K562 (cell line): ENCODE data around the gene PODXL2. TPM values are rescaled to one million over a fixed set of nuclear protein-coding genes. Genes with fewer than 3 reads are reported as not detected.

Experiments used
- ATAC-seq: fragments of 200-7000 bp; cut with Tn5 transposase; 3 replicates; pipeline ENCODE4 v1.9.1; 2020; ENCODE audit warnings: moderate library complexity
- BruUV-seq: library from RNA; stranded (reverse); fragments of 400-500 nt; replicated peaks from 2 replicates; lab custom pipeline; 2021; lab: Mats Ljungman, UMichigan
- CTCF ChIA-PET: fragments of 300-600 bp; formaldehyde crosslinking; extraction: SDS; loops from one replicate; lab custom pipeline; 2021; ENCODE audit warnings: low intra/inter-chr PET ratio; lab: Yijun Ruan, JAX
- POLR2A ChIA-PET: fragments of 300-600, 350-650 bp; sonication (Branson Sonifier 250); formaldehyde crosslinking; extraction: SDS; loops from one replicate; lab custom pipeline; 2021; ENCODE audit warnings: antibody characterized with exemption, inconsistent platforms; lab: Yijun Ruan, JAX
- DNase-seq, 4 experiments: peaks; one replicate each; pipeline versions ENCODE4 v3.0.0 to v3.0.0-alpha.2; 2011 to 2018; ENCODE audit warnings: low spot score in 3 of 4, mixed read lengths in 3 of 4; ENCODE audit errors: extremely low read depth in 1 of 4
- FAIRE-seq: peaks from 2 replicates; lab custom pipeline; 2011; peaks lifted over from hg19 to GRCh38; lab: Jason Lieb, UNC
- H2AFZ ChIP-seq: 2 replicates; pipeline ENCODE4 v1.6.0; 2011; ENCODE audit warnings: low read depth, low read length, control low read depth, inconsistent platforms
- H3K27ac ChIP-seq: fragments of 200-600 bp; 3 replicates; pipeline ENCODE4 v1.8.0; 2011; ENCODE audit warnings: low read depth, mild to moderate bottlenecking, control low read depth, inconsistent platforms, low read length, moderate library complexity, mixed read lengths; ENCODE audit errors: extremely low read depth
- H3K27me3 ChIP-seq, 2 experiments: fragments of 300-600 bp in 1 of 2; 2 replicates in 1 of 2; 3 replicates in 1 of 2; pipeline versions ENCODE4 v1.6.0 to v1.8.0; 2011; ENCODE audit warnings: inconsistent platforms in 2 of 2, low read length in 2 of 2, mild to moderate bottlenecking in 1 of 2, mixed read lengths in 1 of 2, moderate library complexity in 1 of 2; ENCODE audit not compliant: control insufficient read depth in 2 of 2, insufficient read depth in 2 of 2
- H3K36me3 ChIP-seq: fragments of 300-600 bp; 3 replicates; pipeline ENCODE4 v1.8.0; 2011; ENCODE audit warnings: mild to moderate bottlenecking, low read length, inconsistent platforms; ENCODE audit not compliant: control insufficient read depth, insufficient read depth
- H3K4me1 ChIP-seq, 2 experiments: fragments of 200-600 bp in 1 of 2; replicated peaks in 1 of 2; 2 replicates in 1 of 2; 3 replicates in 1 of 2; pipeline versions ENCODE4 v1.5.1 to v1.8.0; 2011; ENCODE audit warnings: inconsistent platforms in 2 of 2, low read length in 2 of 2, mild to moderate bottlenecking in 1 of 2, mixed read lengths in 1 of 2, moderate library complexity in 1 of 2; ENCODE audit not compliant: control insufficient read depth in 2 of 2, insufficient read depth in 2 of 2
- H3K4me2 ChIP-seq: 2 replicates; pipeline ENCODE4 v1.6.1; 2011; ENCODE audit warnings: low read length, control low read depth, inconsistent platforms, mixed read lengths; ENCODE audit not compliant: insufficient read depth
- H3K4me3 ChIP-seq: fragments of 200-600 bp; sonication (generic), shearing (Covaris generic); 2 replicates; pipeline ENCODE4 v1.5.1; 2016; ENCODE audit warnings: control low read depth, inconsistent platforms
- H3K79me2 ChIP-seq: fragments of 200-600 bp; 3 replicates; pipeline ENCODE4 v1.8.0; 2011; ENCODE audit warnings: low read length, inconsistent platforms; ENCODE audit not compliant: control insufficient read depth, insufficient read depth
- H3K9ac ChIP-seq, 2 experiments: 2 replicates each; pipeline versions ENCODE4 v1.6.0 to v1.6.1; 2011; ENCODE audit warnings: low read depth in 2 of 2, low read length in 2 of 2, control low read depth in 1 of 2, inconsistent platforms in 1 of 2, mild to moderate bottlenecking in 1 of 2, mixed read lengths in 1 of 2; ENCODE audit not compliant: insufficient read depth in 1 of 2
- H3K9me1 ChIP-seq: one replicate; pipeline ENCODE4 v1.6.0; 2011; ENCODE audit warnings: inconsistent platforms, mild to moderate bottlenecking, low read length, moderate library complexity; ENCODE audit not compliant: control insufficient read depth, insufficient read depth
- H3K9me3 ChIP-seq: replicated peaks from 2 replicates; pipeline ENCODE4 v1.5.1; 2011; ENCODE audit warnings: low read depth, low read length, inconsistent platforms; ENCODE audit not compliant: control insufficient read depth, insufficient read depth
- H4K20me1 ChIP-seq: replicated peaks from 2 replicates; pipeline ENCODE4 v1.6.1; 2011; ENCODE audit warnings: low read length, inconsistent platforms, mixed read lengths; ENCODE audit not compliant: control insufficient read depth, insufficient read depth
- FOXK1 ChIP-seq: sonication (generic); formaldehyde crosslinking; IDR thresholded peaks from 2 replicates; pipeline ENCODE4 v1.8.0; 2022; ENCODE audit warnings: missing genetic modification reagents, mild to moderate bottlenecking, borderline replicate concordance
- NFIC ChIP-seq: fragments of 450-650 bp; IDR thresholded peaks from 2 replicates; pipeline ENCODE4 v1.6.1; 2017; ENCODE audit warnings: mild to moderate bottlenecking, inconsistent platforms
- SPI1 ChIP-seq: IDR thresholded peaks from 2 replicates; pipeline ENCODE4 v1.6.1; 2011; ENCODE audit warnings: low read depth, low read length, control low read depth, borderline replicate concordance
- ZNF282 ChIP-seq: sonication (generic); formaldehyde crosslinking; IDR thresholded peaks from 2 replicates; pipeline ENCODE4 v1.8.1; 2023; ENCODE audit warnings: missing genetic modification reagents
- ZSCAN32 ChIP-seq: fragments of 450-650 bp; formaldehyde crosslinking; IDR thresholded peaks from 2 replicates; pipeline ENCODE4 v1.4.0; 2020; ENCODE audit warnings: mild to moderate bottlenecking, moderate library complexity
- WGBS: fragments of 100-300 bp; shearing (Covaris generic); methylation state at CpG from one replicate; pipeline ENCODE4 v1.1.6; 2016; ENCODE audit warnings: low coverage, mixed read lengths; ENCODE audit not compliant: insufficient coverage; ENCODE audit errors: missing lambda C conversion rate; 5-methylcytosine and 5-hydroxymethylcytosine counted together
- in situ Hi-C: fragments of 300-500 bp; cut with MboI; formaldehyde crosslinking; loops from 4 replicates; pipeline ENCODE4 v1.15.0; 2018; ENCODE audit warnings: inconsistent platforms, mixed read lengths
- intact Hi-C: fragments of 100-400 bp; cut with micrococcal nuclease; formaldehyde crosslinking; loops from 2 replicates; pipeline ENCODE4 v1.14.2; 2022
- polyA plus RNA-seq, 8 experiments: library from polyadenylated mRNA; depleted of rRNA in 4 of 8; stranded (reverse) in 5 of 8; unstranded in 3 of 8; fragments of >200 nt; fragmentation: Nextera tagmentation in 2 of 8; fragmentation: Illumina TruSeq in 1 of 8; extraction: Ambion mirVana in 2 of 8; extraction: Trizol in 1 of 8; gene quantifications; 2 replicates each; pipeline versions ENCODE4 v1.2.1 to v1.2.3, GENCODE V29; 2011 to 2014; ENCODE audit warnings: inconsistent platforms in 1 of 8, missing spikeins in 1 of 8
- total RNA-seq, 7 experiments: library from RNA; depleted of rRNA in 6 of 7; stranded (reverse); fragments of >200 nt in 6 of 7; fragmentation: Illumina TruSeq in 2 of 7; extraction: Trizol in 2 of 7; gene quantifications; 2 replicates each; pipeline versions ENCODE4 v1.2.1 to v1.2.3, GENCODE V29; 2011 to 2021; ENCODE audit warnings: low replicate concordance in 1 of 7
- TF ChIP-seq, protein P1 (sequence below): sonication (generic); IDR thresholded peaks from 2 replicates; pipeline ENCODE4 v1.6.1; 2016

PODXL2 gene
- total and polyA plus RNA-seq, 9 of the 15 experiments (the other 6 are each of a cell fraction or from before 2014, with no cell fraction given): 0.03 to 52.5 (median 21.9) TPM

DNA sequence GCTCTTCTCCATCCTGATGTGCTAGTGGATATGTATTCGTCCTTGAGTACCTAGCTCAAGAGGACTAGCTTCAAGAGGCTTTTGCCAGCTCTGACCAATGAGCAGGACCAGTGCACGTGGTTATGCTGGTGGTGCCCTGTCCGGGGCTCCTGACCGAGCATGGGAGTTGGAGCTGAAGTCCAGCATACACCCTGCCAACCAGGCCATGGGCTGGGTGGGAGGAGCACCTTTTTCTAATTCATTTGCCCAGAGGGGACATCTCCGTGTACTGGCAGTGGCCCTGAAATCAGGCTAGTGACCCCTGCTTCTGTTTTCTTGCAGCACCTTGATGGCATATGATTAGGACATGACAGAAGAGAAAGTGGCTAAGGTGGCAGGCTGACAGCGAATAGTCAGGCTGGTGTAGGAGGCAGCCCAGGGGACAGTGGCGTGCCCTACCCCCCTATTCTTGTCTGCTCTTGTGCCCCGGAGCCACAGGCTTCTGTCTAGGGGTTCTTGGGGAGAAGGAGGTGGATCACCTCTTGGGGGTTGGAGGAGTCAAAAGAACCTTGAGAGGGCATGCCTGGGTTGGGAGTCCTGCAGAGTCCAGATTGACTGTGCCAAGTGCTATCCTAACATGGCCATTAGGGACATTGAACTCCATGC, 16.5 kb downstream of the PODXL2 start:
- Histone ChIP-seq H3K9me1 (no peaks in the 10 kb centered on the region), H3K9me3 (no peaks in the 10 kb centered on the region), H3K4me1 (no peaks in the 10 kb centered on the region), H3K4me2 (no peak overlapping the region), H3K9ac (no peak overlapping the region; a peak in 1 of 4 replicates), H2AFZ (no peak overlapping the region), H3K27me3 (no peaks in the 10 kb centered on the region), H3K27ac (no peak overlapping the region), H3K36me3 (peaks cover 12% of the 10 kb centered on the region; the same call in 2 of the 3 replicates), H3K4me3 (no peak overlapping the region), H4K20me1 (no peaks in the 10 kb centered on the region), H3K79me2 (no peaks in the 10 kb centered on the region)
- BruUV-seq: no TSS peak
- no peak for DNase-seq
- FAIRE-seq: no peak
- 89% methylated on average over 6 of the region's 8 CpGs for WGBS
- TF ChIP-seq, protein P1, sequence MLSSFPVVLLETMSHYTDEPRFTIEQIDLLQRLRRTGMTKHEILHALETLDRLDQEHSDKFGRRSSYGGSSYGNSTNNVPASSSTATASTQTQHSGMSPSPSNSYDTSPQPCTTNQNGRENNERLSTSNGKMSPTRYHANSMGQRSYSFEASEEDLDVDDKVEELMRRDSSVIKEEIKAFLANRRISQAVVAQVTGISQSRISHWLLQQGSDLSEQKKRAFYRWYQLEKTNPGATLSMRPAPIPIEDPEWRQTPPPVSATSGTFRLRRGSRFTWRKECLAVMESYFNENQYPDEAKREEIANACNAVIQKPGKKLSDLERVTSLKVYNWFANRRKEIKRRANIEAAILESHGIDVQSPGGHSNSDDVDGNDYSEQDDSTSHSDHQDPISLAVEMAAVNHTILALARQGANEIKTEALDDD: no peak
- CTCF ChIA-PET: no interaction called here
- POLR2A ChIA-PET: interaction anchor here (0.6 to 1.2 kb wide), 2 partner anchors 13 to 1174 kb away, joined by 3 to 5 read pairs; no protein-coding TSS in a partner anchor
- intact Hi-C loops: no loop called here
- in situ Hi-C loops: no loop called here
- no peak for ATAC-seq

DNA sequence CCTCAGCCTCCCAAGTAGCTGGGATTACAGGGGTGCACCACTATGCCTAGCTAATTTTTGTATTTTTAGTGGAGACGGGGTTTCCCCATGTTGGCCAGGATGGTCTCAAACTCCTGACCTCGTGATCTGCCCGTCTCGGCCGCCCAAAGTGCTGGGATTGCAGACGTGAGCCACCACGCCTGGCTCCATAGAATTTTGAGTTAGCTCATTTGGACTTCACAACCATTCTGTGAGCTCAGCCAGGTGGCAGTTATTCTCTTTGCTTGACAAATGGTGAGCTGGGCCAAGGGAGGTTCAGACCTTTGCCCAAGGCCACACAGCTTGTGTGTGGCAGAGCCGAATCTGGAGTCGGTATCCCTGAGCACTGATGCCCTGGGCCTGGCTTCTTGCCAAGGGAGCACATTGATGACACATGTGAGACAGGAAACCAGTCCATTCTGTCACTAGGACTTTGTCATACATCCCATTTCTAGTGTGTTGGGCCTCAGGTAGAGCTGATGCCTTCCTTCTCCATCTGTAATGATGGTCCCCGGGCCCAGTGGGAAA, 17.6 kb downstream of the PODXL2 start:
- Histone ChIP-seq H3K9ac (no peak overlapping the region), H3K4me1 (no peaks in the 10 kb centered on the region), H3K36me3 (peaks cover 12% of the 10 kb centered on the region; the same call in 2 of the 3 replicates), H3K79me2 (no peaks in the 10 kb centered on the region), H3K27ac (no peak overlapping the region), H4K20me1 (no peaks in the 10 kb centered on the region), H3K9me3 (no peaks in the 10 kb centered on the region), H3K4me3 (no peak overlapping the region), H2AFZ (no peak overlapping the region), H3K9me1 (no peaks in the 10 kb centered on the region), H3K4me2 (no peak overlapping the region), H3K27me3 (no peaks in the 10 kb centered on the region)
- 94% methylated on average over 4 of the region's 10 CpGs for WGBS
- intact Hi-C loops: no loop called here
- BruUV-seq: no TSS peak
- no peak for DNase-seq
- ChIA-PET CTCF (no interaction called here), POLR2A (interaction anchor here (0.7 to 1.3 kb wide), 2 partner anchors 48 to 418 kb away, joined by 3 to 4 read pairs; partner anchors contain the start of gene MCM2)
- no peak for FAIRE-seq
- in situ Hi-C loops: no loop called here
- ATAC-seq: no peak
- TF ChIP-seq FOXK1 (CRISPR knock-in tag) (no peak), SPI1 (no peak), ZSCAN32 (no peak), ZNF282 (CRISPR knock-in tag) (no peak), NFIC (peak; percentile 46)
